Right lobe of liver (tissue), 4 donors: ENCODE results near the gene PTPRT.

Source experiments
- CTCF ChIP-seq, 4 donors: fragments of 200-600 bp in 3 of 4; fragments of 450-650 bp in 1 of 4; IDR thresholded peaks; one replicate each; pipeline versions ENCODE4 v1.5.1 to v1.8.0; 2016 to 2022; ENCODE audit warnings: antibody characterized with exemption in 4 of 4, mild to moderate bottlenecking in 2 of 4
- POLR2A ChIP-seq: fragments of 450-650 bp; IDR thresholded peaks from one replicate; pipeline ENCODE4 v1.6.1; 2017; ENCODE audit warnings: antibody characterized with exemption, mild to moderate bottlenecking
- donor health status: DM: no; HTN: no; CAD: no.
- donor health status: DM: no; HTN: no; CAD: no.
- donor health status: DM: no; HTN: yes; CAD: no.

GRCh38 chr20:42604998-42605956, 584.4 kb downstream of the PTPRT start:
- TF ChIP-seq POLR2A (no peak), CTCF (IDR thresholded peaks at IDR 0.05) (no peak)
